Measurements from ENCODE around the gene ST3GAL5.

The ST3GAL5 gene

DNA sequence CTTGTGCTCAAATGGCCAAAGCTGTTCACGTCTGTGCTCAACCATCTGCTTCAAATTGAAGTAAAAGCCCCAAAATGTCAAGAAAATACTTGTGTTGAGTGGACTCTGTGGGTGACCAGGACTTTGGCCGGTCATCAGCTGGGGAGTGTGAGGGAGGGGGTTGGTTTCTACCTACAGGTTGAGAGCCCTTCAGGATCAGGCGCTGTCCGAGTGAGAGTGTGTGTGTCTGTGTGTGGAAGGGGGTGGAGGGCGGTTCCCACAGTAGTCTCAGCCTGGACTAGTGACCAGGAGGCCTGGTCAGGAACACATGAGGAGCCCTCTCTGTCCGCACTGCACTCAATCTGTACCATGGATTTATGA is 100.8 kb downstream of the ST3GAL5 start:
- H3K27ac ChIP-seq (ENCODE audit: low read length), result no peak overlapping the region
- H3K9me3 ChIP-seq (ENCODE audit: control insufficient read depth, low read depth, low read length), result no peaks in the 10 kb centered on the region
- no peaks in the 10 kb centered on the region for H3K36me3 ChIP-seq (ENCODE audit: control insufficient read depth, low read depth, low read length)
- no peak overlapping the region for H3K9ac ChIP-seq (ENCODE audit: low read length)
- no peaks in the 10 kb centered on the region for H3K27me3 ChIP-seq (ENCODE audit: control insufficient read depth, insufficient read depth, low read length)
- no peaks in the 10 kb centered on the region for H3K4me1 ChIP-seq (ENCODE audit: control insufficient read depth, low read depth, low read length)
- no peak overlapping the region for H3K4me3 ChIP-seq (ENCODE audit: low read length)

GRCh38 chr2:85787282-85787980 is 101.4 kb downstream of the ST3GAL5 start:
- Histone ChIP-seq H3K9me3 (ENCODE audit: control insufficient read depth, low read depth, low read length) (no peaks in the 10 kb centered on the region), H3K36me3 (ENCODE audit: control insufficient read depth, low read depth, low read length) (no peaks in the 10 kb centered on the region), H3K27ac (ENCODE audit: low read length) (no peak overlapping the region), H3K4me1 (ENCODE audit: control insufficient read depth, low read depth, low read length) (no peaks in the 10 kb centered on the region), H3K4me3 (ENCODE audit: low read length) (no peak overlapping the region), H3K9ac (ENCODE audit: low read length) (no peak overlapping the region), H3K27me3 (ENCODE audit: control insufficient read depth, insufficient read depth, low read length) (no peaks in the 10 kb centered on the region)

All from iPS-18a (cell line).